GM23338 (cell line): ENCODE data around the gene ESPNL. TPM values are rescaled to one million over a fixed set of nuclear protein-coding genes. Genes with fewer than 3 reads are reported as not detected.

ENCODE experiments used
- ATAC-seq: fragments of 200-7000 bp; cut with Tn5 transposase; 3 replicates; pipeline ENCODE4 v1.9.1; 2020
- DNase-seq: peaks from one replicate; pipeline ENCODE4 v3.0.0-alpha.2; 2015; ENCODE audit warnings: low spot score
- H2AFZ ChIP-seq: fragments of 200-600 bp; sonication (generic); 2 replicates; pipeline ENCODE4 v1.8.0; 2016; ENCODE audit warnings: antibody characterized with exemption, mild to moderate bottlenecking, moderate library complexity
- H3F3A ChIP-seq: fragments of 200-600 bp; sonication (generic); replicated peaks from 2 replicates; pipeline ENCODE4 v1.8.0; 2017; ENCODE audit warnings: antibody characterized with exemption, mixed run types, low read depth
- H3K27ac ChIP-seq: fragments of 200-600 bp; sonication (generic); 2 replicates; pipeline ENCODE4 v1.6.1; 2016; ENCODE audit warnings: low read depth
- H3K27me3 ChIP-seq: fragments of 200-600 bp; sonication (generic); 2 replicates; pipeline ENCODE4 v1.8.0; 2016; ENCODE audit warnings: mild to moderate bottlenecking, mixed run types, moderate library complexity; ENCODE audit not compliant: insufficient read depth
- H3K36me3 ChIP-seq: fragments of 200-600 bp; sonication (generic); 2 replicates; pipeline ENCODE4 v1.8.0; 2016; ENCODE audit warnings: mild to moderate bottlenecking; ENCODE audit not compliant: insufficient read depth
- H3K4me1 ChIP-seq: fragments of 200-600 bp; sonication (generic); 2 replicates; pipeline ENCODE4 v1.8.0; 2016; ENCODE audit warnings: mild to moderate bottlenecking, moderate library complexity; ENCODE audit not compliant: insufficient read depth
- H3K4me2 ChIP-seq: fragments of 200-600 bp; sonication (generic); 2 replicates; pipeline ENCODE4 v1.7.1; 2017; ENCODE audit warnings: mixed run types
- H3K4me3 ChIP-seq: fragments of 200-600 bp; sonication (generic); 2 replicates; pipeline ENCODE4 v1.6.1; 2016; ENCODE audit warnings: mixed run types
- H3K79me2 ChIP-seq: fragments of 200-600 bp; sonication (generic); replicated peaks from 2 replicates; pipeline ENCODE4 v1.8.0; 2017; ENCODE audit warnings: mild to moderate bottlenecking; ENCODE audit not compliant: insufficient read depth
- H3K9me2 ChIP-seq: fragments of 200-600 bp; sonication (generic); 2 replicates; pipeline ENCODE4 v1.8.0; 2017; ENCODE audit not compliant: insufficient read depth
- H4K20me1 ChIP-seq: fragments of 200-600 bp; sonication (generic); replicated peaks from 2 replicates; pipeline ENCODE4 v1.8.0; 2017; ENCODE audit warnings: mild to moderate bottlenecking; ENCODE audit not compliant: insufficient read depth
- H3K27ac Mint-ChIP-seq: 2 replicates; pipeline ENCODE4 v1.8.0; 2020; ENCODE audit warnings: inconsistent platforms, mild to moderate bottlenecking, moderate library complexity, mixed read lengths
- H3K27me3 Mint-ChIP-seq: 3 replicates; pipeline ENCODE4 v1.8.0; 2022; ENCODE audit warnings: low read depth, mild to moderate bottlenecking, moderate library complexity, mixed read lengths, inconsistent platforms; ENCODE audit not compliant: insufficient read depth, poor library complexity
- H3K36me3 Mint-ChIP-seq: 3 replicates; pipeline ENCODE4 v1.8.0; 2021; ENCODE audit warnings: low read depth, mild to moderate bottlenecking, inconsistent platforms, moderate library complexity, mixed read lengths
- H3K4me1 Mint-ChIP-seq: 3 replicates; pipeline ENCODE4 v1.8.0; 2020; ENCODE audit warnings: mild to moderate bottlenecking, inconsistent platforms, mixed read lengths
- H3K4me3 Mint-ChIP-seq: 3 replicates; pipeline ENCODE4 v1.8.0; 2021; ENCODE audit warnings: moderate library complexity, mild to moderate bottlenecking, inconsistent platforms, mixed read lengths
- H3K9me3 Mint-ChIP-seq: 3 replicates; pipeline ENCODE4 v1.8.0; 2020; ENCODE audit warnings: moderate library complexity, mild to moderate bottlenecking, inconsistent platforms, mixed read lengths
- CREB1 ChIP-seq: fragments of 250-450 bp; sonication (Bioruptor Pico); IDR thresholded peaks from 2 replicates; pipeline ENCODE4 v1.5.0; 2020; ENCODE audit warnings: low read depth, mild to moderate bottlenecking, moderate library complexity
- EZH2phosphoT487 ChIP-seq: fragments of 200-600 bp; sonication (generic); IDR thresholded peaks from one replicate; pipeline ENCODE4 v1.8.1; 2018; ENCODE audit warnings: antibody characterized with exemption; ENCODE audit not compliant: unreplicated experiment
- JUNB ChIP-seq: IDR thresholded peaks from one replicate; pipeline ENCODE4 v1.6.1; 2016; ENCODE audit warnings: antibody characterized with exemption; ENCODE audit not compliant: unreplicated experiment
- polyA plus RNA-seq: library from polyadenylated mRNA; unstranded; fragments of >200 nt; fragmentation: Nextera tagmentation; extraction: Ambion mirVana; gene quantifications from 2 replicates; pipeline ENCODE4 v1.2.1, GENCODE V29; 2016
- total RNA-seq: library from RNA; depleted of rRNA; stranded (reverse); fragments of >200 nt; shearing (Covaris generic); gene quantifications from 2 replicates; pipeline ENCODE4 v1.2.3, GENCODE V29; 2014
- TF ChIP-seq, protein P1 (sequence below): fragments of 250-450 bp; sonication (Bioruptor Pico); IDR thresholded peaks from 2 replicates; pipeline ENCODE4 v1.5.0; 2020; ENCODE audit warnings: mild to moderate bottlenecking, moderate library complexity
- TF ChIP-seq, protein P2 (sequence below), 2 experiments: fragments of 200-600 bp in 1 of 2; sonication (generic) in 1 of 2; conservative IDR thresholded peaks; 2 replicates each; pipeline versions ENCODE4 v1.5.1 to v1.6.1; 2016 to 2017; ENCODE audit warnings: antibody characterized with exemption in 2 of 2, low read depth in 2 of 2, mild to moderate bottlenecking in 2 of 2, moderate library complexity in 1 of 2

ESPNL gene
- total and polyA plus RNA-seq, 2 experiments from 2014 or later: 0.44 to 3.1 TPM

DNA sequence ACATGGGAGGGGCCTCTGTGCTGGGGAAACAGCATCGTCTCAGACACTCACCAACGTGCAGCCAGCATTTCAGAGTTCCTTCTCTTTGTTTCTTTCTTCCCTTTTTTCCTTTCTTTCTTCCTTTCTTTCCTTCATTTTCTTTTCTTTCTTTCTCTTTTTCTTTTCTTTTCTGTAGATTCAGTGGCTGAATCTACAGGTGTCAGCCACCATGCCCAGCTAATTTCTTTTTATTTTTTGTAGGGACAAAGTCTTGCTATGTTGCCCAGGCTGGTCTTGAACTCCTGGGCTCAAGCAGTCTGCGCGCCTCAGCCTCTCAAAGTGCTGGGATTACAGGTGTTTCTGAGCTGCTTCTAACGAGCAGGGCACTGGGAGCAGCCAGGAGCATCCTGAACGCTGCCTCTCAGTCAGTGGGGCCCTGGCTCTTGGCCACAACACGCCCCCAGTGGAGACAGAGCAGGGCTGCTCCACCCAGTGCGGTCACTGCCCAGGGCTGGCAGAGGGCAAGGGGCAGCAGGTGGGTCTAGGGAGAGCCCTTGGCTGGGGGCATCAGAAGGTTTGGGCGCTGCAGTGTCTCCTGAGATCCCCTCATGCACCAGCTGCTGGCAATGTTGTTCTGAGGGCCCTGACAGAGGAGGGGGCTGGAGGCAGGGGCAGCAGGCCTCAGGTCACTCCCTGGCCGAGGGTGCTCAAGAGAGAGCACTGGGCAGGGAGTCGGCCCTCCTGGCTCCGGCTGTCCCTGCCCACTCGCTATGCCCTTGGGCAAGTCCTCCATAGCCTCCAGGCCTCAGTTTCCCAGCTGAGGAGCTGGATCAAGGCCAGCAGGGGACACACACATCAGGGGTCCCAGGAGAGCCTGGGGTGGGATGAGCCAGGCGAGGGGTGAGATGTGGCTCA lies 33.6 kb downstream of the ESPNL start:
- no peak for DNase-seq

More for the DNA sequence above, 33.6 kb downstream of the ESPNL start:
- peaks cover 10% of the 10 kb centered on the region for H3K27me3 Mint-ChIP-seq
- no peak for TF ChIP-seq CREB1 (CRISPR knock-in tag)
- TF ChIP-seq, protein P1, sequence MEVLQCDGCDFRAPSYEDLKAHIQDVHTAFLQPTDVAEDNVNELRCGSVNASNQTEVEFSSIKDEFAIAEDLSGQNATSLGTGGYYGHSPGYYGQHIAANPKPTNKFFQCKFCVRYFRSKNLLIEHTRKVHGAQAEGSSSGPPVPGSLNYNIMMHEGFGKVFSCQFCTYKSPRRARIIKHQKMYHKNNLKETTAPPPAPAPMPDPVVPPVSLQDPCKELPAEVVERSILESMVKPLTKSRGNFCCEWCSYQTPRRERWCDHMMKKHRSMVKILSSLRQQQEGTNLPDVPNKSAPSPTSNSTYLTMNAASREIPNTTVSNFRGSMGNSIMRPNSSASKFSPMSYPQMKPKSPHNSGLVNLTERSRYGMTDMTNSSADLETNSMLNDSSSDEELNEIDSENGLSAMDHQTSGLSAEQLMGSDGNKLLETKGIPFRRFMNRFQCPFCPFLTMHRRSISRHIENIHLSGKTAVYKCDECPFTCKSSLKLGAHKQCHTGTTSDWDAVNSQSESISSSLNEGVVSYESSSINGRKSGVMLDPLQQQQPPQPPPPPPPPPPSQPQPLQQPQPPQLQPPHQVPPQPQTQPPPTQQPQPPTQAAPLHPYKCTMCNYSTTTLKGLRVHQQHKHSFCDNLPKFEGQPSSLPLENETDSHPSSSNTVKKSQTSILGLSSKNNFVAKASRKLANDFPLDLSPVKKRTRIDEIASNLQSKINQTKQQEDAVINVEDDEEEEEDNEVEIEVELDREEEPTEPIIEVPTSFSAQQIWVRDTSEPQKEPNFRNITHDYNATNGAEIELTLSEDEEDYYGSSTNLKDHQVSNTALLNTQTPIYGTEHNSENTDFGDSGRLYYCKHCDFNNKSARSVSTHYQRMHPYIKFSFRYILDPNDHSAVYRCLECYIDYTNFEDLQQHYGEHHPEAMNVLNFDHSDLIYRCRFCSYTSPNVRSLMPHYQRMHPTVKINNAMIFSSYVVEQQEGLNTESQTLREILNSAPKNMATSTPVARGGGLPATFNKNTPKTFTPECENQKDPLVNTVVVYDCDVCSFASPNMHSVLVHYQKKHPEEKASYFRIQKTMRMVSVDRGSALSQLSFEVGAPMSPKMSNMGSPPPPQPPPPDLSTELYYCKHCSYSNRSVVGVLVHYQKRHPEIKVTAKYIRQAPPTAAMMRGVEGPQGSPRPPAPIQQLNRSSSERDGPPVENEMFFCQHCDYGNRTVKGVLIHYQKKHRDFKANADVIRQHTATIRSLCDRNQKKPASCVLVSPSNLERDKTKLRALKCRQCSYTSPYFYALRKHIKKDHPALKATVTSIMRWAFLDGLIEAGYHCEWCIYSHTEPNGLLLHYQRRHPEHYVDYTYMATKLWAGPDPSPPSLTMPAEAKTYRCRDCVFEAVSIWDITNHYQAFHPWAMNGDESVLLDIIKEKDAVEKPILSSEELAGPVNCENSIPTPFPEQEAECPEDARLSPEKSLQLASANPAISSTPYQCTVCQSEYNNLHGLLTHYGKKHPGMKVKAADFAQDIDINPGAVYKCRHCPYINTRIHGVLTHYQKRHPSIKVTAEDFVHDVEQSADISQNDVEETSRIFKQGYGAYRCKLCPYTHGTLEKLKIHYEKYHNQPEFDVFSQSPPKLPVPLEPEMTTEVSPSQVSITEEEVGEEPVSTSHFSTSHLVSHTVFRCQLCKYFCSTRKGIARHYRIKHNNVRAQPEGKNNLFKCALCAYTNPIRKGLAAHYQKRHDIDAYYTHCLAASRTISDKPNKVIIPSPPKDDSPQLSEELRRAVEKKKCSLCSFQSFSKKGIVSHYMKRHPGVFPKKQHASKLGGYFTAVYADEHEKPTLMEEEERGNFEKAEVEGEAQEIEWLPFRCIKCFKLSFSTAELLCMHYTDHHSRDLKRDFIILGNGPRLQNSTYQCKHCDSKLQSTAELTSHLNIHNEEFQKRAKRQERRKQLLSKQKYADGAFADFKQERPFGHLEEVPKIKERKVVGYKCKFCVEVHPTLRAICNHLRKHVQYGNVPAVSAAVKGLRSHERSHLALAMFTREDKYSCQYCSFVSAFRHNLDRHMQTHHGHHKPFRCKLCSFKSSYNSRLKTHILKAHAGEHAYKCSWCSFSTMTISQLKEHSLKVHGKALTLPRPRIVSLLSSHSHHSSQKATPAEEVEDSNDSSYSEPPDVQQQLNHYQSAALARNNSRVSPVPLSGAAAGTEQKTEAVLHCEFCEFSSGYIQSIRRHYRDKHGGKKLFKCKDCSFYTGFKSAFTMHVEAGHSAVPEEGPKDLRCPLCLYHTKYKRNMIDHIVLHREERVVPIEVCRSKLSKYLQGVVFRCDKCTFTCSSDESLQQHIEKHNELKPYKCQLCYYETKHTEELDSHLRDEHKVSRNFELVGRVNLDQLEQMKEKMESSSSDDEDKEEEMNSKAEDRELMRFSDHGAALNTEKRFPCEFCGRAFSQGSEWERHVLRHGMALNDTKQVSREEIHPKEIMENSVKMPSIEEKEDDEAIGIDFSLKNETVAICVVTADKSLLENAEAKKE (CRISPR knock-in tag): no peak
- TF ChIP-seq EZH2phosphoT487: no peak
- TF ChIP-seq, protein P2, sequence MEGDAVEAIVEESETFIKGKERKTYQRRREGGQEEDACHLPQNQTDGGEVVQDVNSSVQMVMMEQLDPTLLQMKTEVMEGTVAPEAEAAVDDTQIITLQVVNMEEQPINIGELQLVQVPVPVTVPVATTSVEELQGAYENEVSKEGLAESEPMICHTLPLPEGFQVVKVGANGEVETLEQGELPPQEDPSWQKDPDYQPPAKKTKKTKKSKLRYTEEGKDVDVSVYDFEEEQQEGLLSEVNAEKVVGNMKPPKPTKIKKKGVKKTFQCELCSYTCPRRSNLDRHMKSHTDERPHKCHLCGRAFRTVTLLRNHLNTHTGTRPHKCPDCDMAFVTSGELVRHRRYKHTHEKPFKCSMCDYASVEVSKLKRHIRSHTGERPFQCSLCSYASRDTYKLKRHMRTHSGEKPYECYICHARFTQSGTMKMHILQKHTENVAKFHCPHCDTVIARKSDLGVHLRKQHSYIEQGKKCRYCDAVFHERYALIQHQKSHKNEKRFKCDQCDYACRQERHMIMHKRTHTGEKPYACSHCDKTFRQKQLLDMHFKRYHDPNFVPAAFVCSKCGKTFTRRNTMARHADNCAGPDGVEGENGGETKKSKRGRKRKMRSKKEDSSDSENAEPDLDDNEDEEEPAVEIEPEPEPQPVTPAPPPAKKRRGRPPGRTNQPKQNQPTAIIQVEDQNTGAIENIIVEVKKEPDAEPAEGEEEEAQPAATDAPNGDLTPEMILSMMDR (conservative IDR thresholded peaks at IDR 0.05; ENCODE audit: low read depth in 2 of 2): peak in 1 of 2 experiments; percentile 22; a peak in 2 of 4 replicates
- TF ChIP-seq JUNB: no peak
- H3K4me3 Mint-ChIP-seq: no peak overlapping the region; the same call in 2 of the 3 replicates
- Histone ChIP-seq H3K79me2 (no peaks in the 10 kb centered on the region), H3K4me2 (no peak overlapping the region), H3K9me2 (no peaks in the 10 kb centered on the region), H4K20me1 (no peaks in the 10 kb centered on the region), H3K27ac (no peak overlapping the region), H3F3A (no peaks in the 10 kb centered on the region), H2AFZ (no peak overlapping the region), H3K27me3 (no peaks in the 10 kb centered on the region), H3K36me3 (no peaks in the 10 kb centered on the region), H3K4me1 (no peaks in the 10 kb centered on the region), H3K4me3 (no peak overlapping the region)
- H3K36me3 Mint-ChIP-seq: no peaks in the 10 kb centered on the region
- peaks cover 5% of the 10 kb centered on the region; the same call in 1 of the 3 replicates for H3K4me1 Mint-ChIP-seq
- peak; percentile 48 for ATAC-seq
- no peak overlapping the region for H3K27ac Mint-ChIP-seq
- H3K9me3 Mint-ChIP-seq: no peaks in the 10 kb centered on the region
